Measurements from ENCODE around the gene ATP2B3.
A peak's percentile ranks its signal among the peaks of the same experiment; 100 is the strongest.

The ATP2B3 gene

DNA sequence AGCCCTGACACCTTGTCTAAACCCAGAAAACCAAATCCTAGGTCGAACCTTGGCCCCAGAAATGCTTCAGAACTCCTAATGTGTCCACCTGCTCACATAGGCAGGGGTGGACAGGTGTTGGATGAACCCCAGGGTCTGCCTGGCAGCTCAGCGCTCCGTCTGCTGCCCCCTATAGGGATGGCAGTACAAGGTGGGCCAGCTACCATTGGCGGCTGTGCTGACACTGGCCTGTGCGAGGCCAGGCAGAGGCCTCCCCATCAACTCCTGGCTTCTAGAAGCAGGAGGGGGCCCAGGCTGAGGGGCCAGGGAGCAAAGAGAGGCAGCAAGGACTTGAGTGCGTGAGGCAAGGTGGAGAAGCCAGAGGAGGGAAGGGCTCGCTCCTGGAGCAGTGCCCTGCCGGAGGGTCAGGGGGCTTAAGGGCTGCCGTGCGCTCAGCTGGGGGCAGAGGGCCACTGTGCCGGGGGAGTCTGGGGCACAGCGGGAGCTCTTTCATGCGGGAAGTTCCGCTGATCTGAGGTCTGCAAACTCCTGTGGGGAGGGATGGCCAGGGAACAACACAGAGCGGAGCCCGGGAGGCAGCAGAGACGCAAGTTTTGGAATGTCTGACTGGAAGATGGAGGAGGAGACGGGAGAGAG is 60.9 kb downstream of the ATP2B3 start:
- DNase-seq (ENCODE audit: insufficient read length, low spot score), result no peak
- TF ChIP-seq, protein P1, sequence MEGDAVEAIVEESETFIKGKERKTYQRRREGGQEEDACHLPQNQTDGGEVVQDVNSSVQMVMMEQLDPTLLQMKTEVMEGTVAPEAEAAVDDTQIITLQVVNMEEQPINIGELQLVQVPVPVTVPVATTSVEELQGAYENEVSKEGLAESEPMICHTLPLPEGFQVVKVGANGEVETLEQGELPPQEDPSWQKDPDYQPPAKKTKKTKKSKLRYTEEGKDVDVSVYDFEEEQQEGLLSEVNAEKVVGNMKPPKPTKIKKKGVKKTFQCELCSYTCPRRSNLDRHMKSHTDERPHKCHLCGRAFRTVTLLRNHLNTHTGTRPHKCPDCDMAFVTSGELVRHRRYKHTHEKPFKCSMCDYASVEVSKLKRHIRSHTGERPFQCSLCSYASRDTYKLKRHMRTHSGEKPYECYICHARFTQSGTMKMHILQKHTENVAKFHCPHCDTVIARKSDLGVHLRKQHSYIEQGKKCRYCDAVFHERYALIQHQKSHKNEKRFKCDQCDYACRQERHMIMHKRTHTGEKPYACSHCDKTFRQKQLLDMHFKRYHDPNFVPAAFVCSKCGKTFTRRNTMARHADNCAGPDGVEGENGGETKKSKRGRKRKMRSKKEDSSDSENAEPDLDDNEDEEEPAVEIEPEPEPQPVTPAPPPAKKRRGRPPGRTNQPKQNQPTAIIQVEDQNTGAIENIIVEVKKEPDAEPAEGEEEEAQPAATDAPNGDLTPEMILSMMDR (IDR thresholded peaks at IDR 0.05; ENCODE audit: insufficient read depth, missing control alignments), result no peak
- no peak for FAIRE-seq

DNA sequence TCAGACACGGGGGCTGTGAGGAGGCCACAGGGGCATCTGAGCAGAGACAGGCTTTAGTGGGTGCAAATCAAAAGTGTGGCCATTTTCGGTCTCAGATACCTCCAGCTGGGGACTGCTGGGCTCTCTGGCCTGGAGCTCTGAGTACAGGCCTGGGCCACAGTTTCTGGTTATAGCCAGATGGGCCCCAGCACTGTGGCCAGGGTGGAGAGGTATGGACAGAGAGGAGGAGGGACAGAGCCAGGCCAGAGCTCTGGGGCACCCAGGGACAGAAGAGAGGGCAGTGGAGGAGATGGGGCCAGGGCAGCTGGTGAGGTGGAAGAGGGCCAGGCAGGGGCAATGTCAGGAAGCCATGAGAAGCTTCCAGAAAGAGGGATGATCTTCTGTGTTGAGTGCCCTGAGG is 61.4 kb downstream of the ATP2B3 start:
- FAIRE-seq, result no peak
- TF ChIP-seq, protein P1 (IDR thresholded peaks at IDR 0.05; ENCODE audit: insufficient read depth, missing control alignments), result no peak

DNA sequence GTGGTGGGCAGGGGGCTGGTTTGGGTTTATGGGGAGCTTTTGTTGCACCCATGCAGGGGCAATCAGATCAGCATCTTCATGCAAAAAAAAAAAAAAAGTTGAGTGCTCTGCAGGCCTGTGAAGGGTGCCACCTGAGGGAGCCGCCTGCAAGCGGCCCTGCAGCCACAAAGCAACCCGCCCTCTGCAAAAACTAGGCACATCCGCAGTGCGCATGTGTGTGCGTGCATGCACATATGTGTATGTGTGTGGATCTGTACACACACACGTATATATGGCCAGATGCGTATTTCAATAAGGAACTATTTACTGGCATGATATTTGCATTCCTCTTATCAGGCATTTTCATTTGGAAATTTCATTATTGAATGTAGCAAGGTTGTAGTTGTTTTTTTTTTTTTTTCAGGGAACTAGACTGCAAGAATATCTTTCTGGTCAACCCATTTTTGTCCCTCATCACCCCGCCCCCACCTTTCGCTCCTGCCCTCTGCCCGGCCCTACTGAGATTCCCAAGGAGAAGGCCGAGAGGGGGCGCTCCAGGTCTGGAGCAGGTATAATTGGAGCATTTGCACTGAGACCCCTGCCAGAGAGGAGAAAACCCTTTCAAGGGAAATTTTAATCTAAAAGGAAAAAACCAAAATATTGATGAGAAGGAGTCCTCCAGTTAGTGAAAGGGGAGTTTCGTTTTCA is 63.4 kb downstream of the ATP2B3 start:
- FAIRE-seq (no peak), DNase-seq (ENCODE audit: insufficient read length, low spot score) (no peak)
- TF ChIP-seq, protein P1 (IDR thresholded peaks at IDR 0.05; ENCODE audit: insufficient read depth, missing control alignments), result peak; percentile 18

More for the DNA sequence above, 61.4 kb downstream of the ATP2B3 start:
- DNase-seq (ENCODE audit: insufficient read length, low spot score), result no peak

DNA sequence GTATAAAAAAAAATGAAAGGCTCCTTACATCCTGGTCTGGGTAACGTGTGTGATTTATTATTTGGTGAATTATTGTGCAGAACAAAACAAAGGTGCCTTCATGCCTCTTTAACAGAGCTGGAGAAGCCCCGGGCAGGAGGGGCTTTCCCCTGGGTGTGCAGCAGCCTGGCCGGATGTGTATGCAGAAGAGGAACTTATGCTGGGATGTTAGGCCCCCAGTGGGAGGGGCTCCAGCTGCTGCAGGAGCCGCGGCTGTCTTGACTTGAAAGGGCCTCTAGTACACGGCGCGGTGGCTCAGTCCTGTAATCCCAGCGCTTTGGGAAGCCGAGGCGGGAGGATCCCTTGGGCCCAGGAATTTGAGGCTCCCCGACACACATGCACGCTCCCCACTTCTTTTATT is 65.5 kb downstream of the ATP2B3 start:
- TF ChIP-seq, protein P1 (IDR thresholded peaks at IDR 0.05; ENCODE audit: insufficient read depth, missing control alignments), result no peak
- no peak for DNase-seq (ENCODE audit: insufficient read length, low spot score)
- no peak for FAIRE-seq

DNA sequence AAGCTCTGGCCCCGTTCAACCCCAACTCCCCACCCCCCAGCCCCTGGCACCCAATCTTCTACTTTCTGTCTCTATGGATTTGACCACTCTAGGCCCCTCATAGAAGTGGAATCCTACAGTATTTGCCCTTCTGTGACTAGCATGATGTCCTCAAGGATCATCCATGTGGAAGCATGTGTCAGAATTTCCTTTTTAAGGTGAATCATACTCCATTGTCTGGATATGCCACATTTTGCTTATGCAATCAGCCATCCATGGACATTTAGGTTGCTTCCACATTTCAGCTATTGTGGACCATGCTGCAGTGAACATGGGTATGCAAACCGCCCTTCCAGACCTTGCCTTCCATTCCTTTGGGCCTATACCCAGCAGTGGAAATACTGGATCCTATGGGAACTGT is 66.0 kb downstream of the ATP2B3 start:
- TF ChIP-seq, protein P1 (IDR thresholded peaks at IDR 0.05; ENCODE audit: insufficient read depth, missing control alignments), result no peak
- DNase-seq (ENCODE audit: insufficient read length, low spot score) (no peak), FAIRE-seq (no peak)

DNA sequence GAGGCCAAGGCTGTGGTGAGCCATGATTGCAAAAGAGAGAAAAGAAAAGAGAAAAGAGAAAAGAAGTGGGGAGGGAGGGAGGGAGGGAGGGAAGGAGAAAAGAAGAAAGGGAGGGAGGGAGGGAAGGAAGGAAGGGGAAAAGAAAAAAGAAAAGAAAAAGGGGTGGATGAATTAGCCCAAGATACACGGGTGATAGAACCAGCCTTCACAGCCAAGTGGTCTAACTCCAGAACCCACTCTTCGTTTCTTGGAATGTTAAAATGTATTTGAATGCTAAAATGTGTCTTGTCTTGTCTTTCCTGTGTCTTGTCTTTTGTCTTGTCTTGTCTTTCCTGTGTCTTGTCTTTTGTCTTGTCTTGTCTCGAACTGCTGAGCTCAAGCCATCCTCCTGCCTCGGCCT is 68.4 kb downstream of the ATP2B3 start:
- no peak for FAIRE-seq
- no peak for DNase-seq (ENCODE audit: insufficient read length, low spot score)
- TF ChIP-seq, protein P1 (IDR thresholded peaks at IDR 0.05; ENCODE audit: insufficient read depth, missing control alignments), result no peak

DNA sequence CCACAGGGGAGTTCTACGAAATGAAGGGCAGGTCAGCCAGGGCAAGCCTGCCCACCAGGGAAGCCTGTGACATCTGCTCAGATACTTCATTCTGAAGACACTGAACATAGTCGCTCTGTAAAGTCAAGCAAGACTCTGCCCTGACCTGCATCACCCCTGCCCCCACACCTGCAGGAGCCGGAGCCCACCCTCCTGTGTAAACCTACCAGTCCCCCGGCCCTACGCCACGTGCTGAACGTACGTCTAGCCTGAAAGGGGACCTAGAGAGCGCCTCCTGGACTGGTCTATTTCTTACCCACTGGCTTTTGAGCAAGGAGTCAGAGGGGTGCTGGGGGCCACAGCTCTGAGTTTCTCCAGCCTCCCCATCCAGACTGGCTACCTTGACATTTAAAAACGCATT is 69.9 kb downstream of the ATP2B3 start:
- TF ChIP-seq, protein P1 (IDR thresholded peaks at IDR 0.05; ENCODE audit: insufficient read depth, missing control alignments), result no peak

More for the DNA sequence above, 69.9 kb downstream of the ATP2B3 start:
- DNase-seq (ENCODE audit: insufficient read length, low spot score), result no peak
- FAIRE-seq, result no peak

Measured in D721Med (cell line).